HG02642 (cell line): ENCODE data around the gene TRIM36.

ENCODE experiments used
- ATAC-seq: cut with Tn5 transposase; IDR thresholded peaks from one replicate; pipeline ENCODE4 v1.9.1; 2021; ENCODE audit warnings: mild to moderate bottlenecking; ENCODE audit not compliant: unreplicated experiment, poor library complexity

TRIM36 gene

GRCh38 chr5:115084246-115084793 is 85.4 kb downstream of the TRIM36 start:
- ATAC-seq, result no peak

DNA sequence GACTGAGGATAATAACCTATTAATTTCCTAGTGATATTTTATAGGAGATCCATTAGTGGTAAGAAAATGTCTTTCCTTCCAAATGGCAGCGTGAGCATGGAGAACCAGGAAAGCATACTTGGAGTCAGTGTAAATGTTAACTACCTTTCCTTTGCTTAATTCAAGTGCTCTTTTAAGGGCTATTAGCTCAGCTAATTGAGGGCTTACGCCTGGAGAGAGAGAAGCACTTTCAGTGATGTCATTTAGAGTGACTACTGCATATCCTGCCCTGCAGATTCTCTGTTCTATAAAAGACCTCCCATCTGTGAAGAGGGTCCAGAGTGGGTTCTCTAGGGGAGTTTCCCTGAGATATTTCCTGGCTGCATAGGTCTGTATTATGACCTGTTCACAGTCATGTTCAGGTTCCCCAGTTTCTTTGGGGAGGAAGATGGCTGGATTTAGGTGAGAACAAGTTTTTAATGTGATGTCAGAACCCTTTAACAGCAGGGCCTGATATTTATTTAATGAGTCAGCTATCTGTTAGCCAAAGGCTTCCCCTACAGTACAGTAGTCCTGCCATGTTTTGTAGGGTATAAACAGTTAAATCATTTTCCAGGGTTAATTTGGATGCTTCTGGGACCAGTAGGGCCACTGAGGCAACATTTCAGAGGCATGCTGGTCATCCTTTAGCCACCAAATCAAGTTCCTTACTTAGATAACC is 89.6 kb downstream of the TRIM36 start:
- no peak for ATAC-seq
